Measurements from ENCODE around the gene GPC1.

DNA sequence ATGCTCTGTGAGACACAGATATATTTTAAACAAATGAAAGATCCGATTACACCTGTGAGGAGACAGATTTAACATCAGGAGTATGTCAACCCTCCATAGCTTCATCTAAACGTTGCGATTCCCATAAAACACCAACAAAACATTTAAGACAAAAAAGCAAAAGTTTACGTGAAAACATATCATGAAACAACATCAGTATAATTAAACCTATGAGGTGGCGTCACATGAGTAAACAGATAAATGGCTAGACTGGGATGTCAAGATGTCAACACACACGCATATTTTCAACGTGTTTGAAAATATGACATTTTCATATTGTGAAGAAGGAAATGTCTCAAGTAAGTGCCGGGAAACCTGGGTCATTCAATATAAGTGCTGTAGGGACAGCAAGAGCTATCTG lies 25.5 kb upstream of the GPC1 start:
- TF ChIP-seq, protein P1, sequence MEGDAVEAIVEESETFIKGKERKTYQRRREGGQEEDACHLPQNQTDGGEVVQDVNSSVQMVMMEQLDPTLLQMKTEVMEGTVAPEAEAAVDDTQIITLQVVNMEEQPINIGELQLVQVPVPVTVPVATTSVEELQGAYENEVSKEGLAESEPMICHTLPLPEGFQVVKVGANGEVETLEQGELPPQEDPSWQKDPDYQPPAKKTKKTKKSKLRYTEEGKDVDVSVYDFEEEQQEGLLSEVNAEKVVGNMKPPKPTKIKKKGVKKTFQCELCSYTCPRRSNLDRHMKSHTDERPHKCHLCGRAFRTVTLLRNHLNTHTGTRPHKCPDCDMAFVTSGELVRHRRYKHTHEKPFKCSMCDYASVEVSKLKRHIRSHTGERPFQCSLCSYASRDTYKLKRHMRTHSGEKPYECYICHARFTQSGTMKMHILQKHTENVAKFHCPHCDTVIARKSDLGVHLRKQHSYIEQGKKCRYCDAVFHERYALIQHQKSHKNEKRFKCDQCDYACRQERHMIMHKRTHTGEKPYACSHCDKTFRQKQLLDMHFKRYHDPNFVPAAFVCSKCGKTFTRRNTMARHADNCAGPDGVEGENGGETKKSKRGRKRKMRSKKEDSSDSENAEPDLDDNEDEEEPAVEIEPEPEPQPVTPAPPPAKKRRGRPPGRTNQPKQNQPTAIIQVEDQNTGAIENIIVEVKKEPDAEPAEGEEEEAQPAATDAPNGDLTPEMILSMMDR (IDR thresholded peaks at IDR 0.05 in 4 of 5, conservative IDR thresholded peaks at IDR 0.05 in 1 of 5) = no peak
- no peak for TF ChIP-seq POLR2A (IDR thresholded peaks at IDR 0.05)
